Measurements from ENCODE around the gene KIF1C. TPM values are rescaled to one million over a fixed set of nuclear protein-coding genes. Genes with fewer than 3 reads are reported as not detected.
A peak's percentile ranks its signal among the peaks of the same experiment; 100 is the strongest.

The KIF1C gene
- total RNA-seq, 1 donor from 2014 or later, result 68.4 TPM

DNA sequence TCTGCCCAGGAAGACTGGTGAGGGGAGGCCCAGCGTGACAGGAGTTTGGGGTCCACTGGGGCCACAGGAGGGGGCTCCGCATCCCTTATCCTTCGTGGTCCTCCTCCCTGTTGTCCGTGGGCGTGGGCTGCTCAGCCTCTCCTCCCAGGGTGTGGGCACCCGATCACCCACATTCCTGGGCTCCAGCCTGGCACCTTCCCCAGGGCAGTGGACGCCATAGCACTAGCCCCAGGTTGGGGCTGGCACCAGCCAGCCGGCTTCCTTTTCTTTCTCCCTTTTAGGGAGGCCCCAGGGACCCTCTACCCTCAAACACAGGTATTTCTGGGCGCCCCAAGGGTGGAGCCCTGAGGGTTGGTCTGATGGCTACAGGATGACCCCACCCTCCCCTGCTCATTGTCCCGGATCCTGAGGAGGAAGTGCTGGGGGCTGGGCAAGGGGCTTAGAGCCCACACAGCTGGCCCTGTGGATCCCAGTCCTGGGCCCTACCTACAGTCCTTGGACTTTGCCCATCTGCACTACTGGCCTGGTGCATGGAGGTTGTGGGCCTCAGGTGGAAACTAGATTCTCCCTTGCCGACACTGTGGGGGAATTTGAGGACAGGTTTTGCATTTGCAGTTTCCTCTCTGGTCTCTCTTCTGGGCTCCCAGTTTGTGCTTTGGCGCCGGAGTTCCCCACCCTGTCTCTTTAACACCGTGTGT is 1.1 kb downstream of the KIF1C start:
- Mint-ChIP-seq H3K27me3 (ENCODE audit: insufficient read depth) (peaks cover 8% of the 10 kb centered on the region), H3K36me3 (ENCODE audit: low read depth) (peaks cover 24% of the 10 kb centered on the region), H3K27ac (peak overlapping the region; percentile 90), H3K4me1 (ENCODE audit: low read depth) (peaks cover 19% of the 10 kb centered on the region), H3K4me3 (peak overlapping the region; percentile 90), H3K9me3 (no peaks in the 10 kb centered on the region)
- intact Hi-C loops (cut with micrococcal nuclease), result loop anchor here (5.0 kb wide), 1 partner anchor 283 kb away; the partner anchor contains the start of gene RABEP1
- no peak for DNase-seq (ENCODE audit: low spot score)

GRCh38 chr17:4999430-5000093 is 1.8 kb downstream of the KIF1C start:
- Mint-ChIP-seq H3K36me3 (ENCODE audit: low read depth) (peaks cover 31% of the 10 kb centered on the region), H3K9me3 (no peaks in the 10 kb centered on the region), H3K4me3 (peak overlapping the region; percentile 90), H3K27me3 (ENCODE audit: insufficient read depth) (peaks cover 8% of the 10 kb centered on the region), H3K4me1 (ENCODE audit: low read depth) (peaks cover 19% of the 10 kb centered on the region), H3K27ac (peak overlapping the region; percentile 90)
- no peak for DNase-seq (ENCODE audit: low spot score)
- intact Hi-C loops (cut with micrococcal nuclease), result loop anchor here (5.0 kb wide), 1 partner anchor 283 kb away; the partner anchor contains the start of gene RABEP1

DNA sequence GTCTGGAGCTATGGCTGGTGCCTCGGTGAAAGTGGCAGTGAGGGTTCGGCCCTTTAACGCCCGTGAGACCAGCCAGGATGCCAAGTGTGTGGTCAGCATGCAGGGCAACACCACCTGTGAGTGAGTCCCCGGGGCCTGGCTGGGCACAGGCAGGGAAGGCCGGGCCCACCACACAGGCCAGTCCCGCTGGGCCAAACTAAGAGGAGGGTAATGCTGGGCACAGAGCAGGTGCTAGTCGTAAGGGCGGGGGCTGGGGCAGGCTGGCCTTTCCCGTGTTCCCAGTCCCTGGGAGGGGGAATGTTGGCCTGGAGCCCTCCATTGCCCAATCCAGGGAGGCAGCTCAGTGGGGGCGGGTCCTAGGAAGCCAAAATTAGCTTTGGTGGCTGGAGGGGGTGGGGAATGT is 2.5 kb downstream of the KIF1C start:
- Mint-ChIP-seq H3K36me3 (ENCODE audit: low read depth) (peaks cover 37% of the 10 kb centered on the region), H3K4me1 (ENCODE audit: low read depth) (peaks cover 15% of the 10 kb centered on the region), H3K9me3 (no peaks in the 10 kb centered on the region), H3K27ac (no peak overlapping the region), H3K27me3 (ENCODE audit: insufficient read depth) (peaks cover 5% of the 10 kb centered on the region), H3K4me3 (peak overlapping the region; percentile 90)
- no peak for DNase-seq (ENCODE audit: low spot score)
- intact Hi-C loops (cut with micrococcal nuclease), result no loop called here

DNA sequence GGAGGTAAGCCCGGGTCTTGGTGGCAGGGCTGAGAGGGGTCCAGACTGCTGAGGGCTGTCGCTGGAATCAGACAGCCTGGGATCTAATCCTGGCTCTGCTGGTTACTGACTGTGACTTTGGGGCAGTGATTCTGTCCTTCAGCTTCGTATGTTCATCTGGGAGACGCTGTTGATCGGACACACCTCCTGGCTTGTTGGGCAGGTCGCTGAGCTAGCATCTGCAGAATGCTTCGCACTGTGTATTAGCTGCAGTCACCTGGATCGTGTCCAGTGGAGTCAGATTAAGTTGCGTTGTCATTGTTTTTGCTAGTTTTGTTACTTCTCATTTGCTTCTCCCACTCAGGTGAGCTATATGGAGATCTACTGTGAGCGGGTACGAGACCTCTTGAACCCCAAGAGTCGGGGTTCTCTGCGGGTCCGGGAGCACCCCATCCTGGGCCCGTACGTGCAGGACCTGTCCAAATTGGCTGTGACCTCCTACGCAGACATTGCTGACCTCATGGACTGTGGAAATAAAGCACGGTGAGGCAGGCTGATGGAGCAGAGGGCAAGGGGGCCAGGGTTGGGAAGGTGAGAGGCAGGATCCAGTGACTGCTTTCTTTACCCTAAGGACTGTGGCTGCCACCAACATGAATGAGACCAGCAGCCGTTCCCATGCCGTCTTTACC is 4.5 kb downstream of the KIF1C start:
- DNase-seq (ENCODE audit: low spot score), result no peak
- peaks cover 14% of the 10 kb centered on the region for H3K4me1 Mint-ChIP-seq (ENCODE audit: low read depth)
- H3K27me3 Mint-ChIP-seq (ENCODE audit: insufficient read depth), result no peaks in the 10 kb centered on the region
- H3K4me3 Mint-ChIP-seq, result no peak overlapping the region
- H3K36me3 Mint-ChIP-seq (ENCODE audit: low read depth), result peaks cover 46% of the 10 kb centered on the region
- intact Hi-C loops (cut with micrococcal nuclease), result no loop called here
- H3K27ac Mint-ChIP-seq, result no peak overlapping the region
- H3K9me3 Mint-ChIP-seq, result no peaks in the 10 kb centered on the region

DNA sequence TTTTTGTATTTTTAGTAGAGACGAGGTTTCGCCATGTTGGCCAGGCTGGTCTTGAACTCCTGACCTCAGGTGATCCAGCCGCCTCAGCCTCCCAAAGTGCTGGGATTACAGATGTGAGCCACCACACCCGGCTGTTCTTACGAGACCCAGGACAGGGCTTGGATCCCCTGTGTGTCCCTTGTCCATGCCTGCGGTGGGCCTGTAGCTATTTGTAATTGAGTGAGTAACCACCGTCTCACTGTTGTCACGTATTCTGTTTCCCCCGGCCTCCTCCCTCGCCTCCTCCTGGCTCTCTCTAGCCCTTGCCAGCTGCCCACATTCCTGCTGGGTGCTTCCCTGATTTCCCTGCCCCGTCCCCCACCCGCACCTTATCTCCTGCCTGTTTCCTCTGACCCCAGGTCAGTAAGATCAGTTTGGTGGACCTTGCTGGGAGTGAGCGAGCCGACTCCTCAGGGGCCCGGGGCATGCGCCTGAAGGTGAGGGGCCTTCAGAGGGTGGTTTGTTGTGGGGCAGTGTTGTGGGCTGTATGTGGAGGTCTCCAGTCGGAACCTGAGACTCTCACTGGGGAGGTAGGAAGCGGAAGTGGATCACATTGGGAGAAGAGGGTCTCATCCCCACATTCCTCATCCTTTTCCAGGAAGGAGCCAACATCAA is 5.6 kb downstream of the KIF1C start:
- Mint-ChIP-seq H3K4me3 (no peak overlapping the region), H3K4me1 (ENCODE audit: low read depth) (peaks cover 14% of the 10 kb centered on the region), H3K27me3 (ENCODE audit: insufficient read depth) (no peaks in the 10 kb centered on the region), H3K36me3 (ENCODE audit: low read depth) (peaks cover 55% of the 10 kb centered on the region), H3K27ac (no peak overlapping the region), H3K9me3 (no peaks in the 10 kb centered on the region)
- intact Hi-C loops (cut with micrococcal nuclease), result no loop called here
- no peak for DNase-seq (ENCODE audit: low spot score)

DNA sequence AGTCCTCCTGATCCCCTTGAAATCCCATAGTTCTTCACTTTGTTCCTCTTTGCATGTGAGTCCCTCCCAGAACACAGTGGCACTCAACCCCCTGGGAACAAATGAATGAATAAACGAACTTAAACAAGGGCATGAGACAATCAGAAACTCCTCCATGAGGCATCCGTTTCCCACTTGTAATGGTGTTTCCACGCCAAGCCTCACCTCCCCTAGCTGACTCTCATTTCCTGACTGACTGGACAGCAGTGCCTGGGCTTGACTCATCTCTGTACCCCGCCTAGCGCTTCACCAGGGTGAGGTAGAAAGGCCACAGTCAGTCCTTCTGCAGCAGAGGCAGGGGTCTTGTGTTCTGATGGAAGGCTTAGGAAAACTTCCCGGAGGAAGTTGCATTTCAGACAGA is 14.2 kb downstream of the KIF1C start:
- peaks cover 49% of the 10 kb centered on the region for H3K36me3 Mint-ChIP-seq (ENCODE audit: low read depth)
- peak overlapping the region; percentile 41 for H3K4me3 Mint-ChIP-seq

DNA sequence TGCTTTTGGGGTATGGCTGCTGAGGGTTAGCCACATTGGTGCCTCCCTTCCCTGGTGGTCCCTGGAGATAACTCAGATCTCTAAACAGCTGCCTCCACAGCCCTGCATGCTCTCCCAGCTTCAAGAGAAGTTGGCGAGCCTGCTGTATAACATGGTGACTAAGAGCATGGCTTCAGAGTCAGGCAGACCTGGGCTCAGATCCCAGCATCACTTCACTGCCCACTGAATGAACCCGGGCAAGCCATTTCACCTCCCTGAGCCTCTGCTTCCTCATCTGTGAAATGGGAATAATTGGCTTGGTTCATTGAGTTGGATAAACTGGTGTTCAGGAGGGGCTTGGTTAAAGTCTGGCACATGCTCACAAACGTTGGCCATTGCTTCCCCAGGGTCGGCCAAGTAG is 16.6 kb downstream of the KIF1C start:
- intact Hi-C loops (cut with micrococcal nuclease), result no loop called here
- DNase-seq (ENCODE audit: low spot score), result no peak
- no peaks in the 10 kb centered on the region for H3K27me3 Mint-ChIP-seq (ENCODE audit: insufficient read depth)
- H3K4me1 Mint-ChIP-seq (ENCODE audit: low read depth), result peaks cover 36% of the 10 kb centered on the region
- H3K9me3 Mint-ChIP-seq, result no peaks in the 10 kb centered on the region
- H3K4me3 Mint-ChIP-seq, result no peak overlapping the region
- H3K27ac Mint-ChIP-seq, result no peak overlapping the region
- H3K36me3 Mint-ChIP-seq (ENCODE audit: low read depth), result peaks cover 37% of the 10 kb centered on the region

More for the DNA sequence above, 14.2 kb downstream of the KIF1C start:
- peak overlapping the region; percentile 87 for H3K27ac Mint-ChIP-seq
- no peak for DNase-seq (ENCODE audit: low spot score)
- peaks cover 27% of the 10 kb centered on the region for H3K4me1 Mint-ChIP-seq (ENCODE audit: low read depth)
- H3K27me3 Mint-ChIP-seq (ENCODE audit: insufficient read depth), result no peaks in the 10 kb centered on the region
- no peaks in the 10 kb centered on the region for H3K9me3 Mint-ChIP-seq
- intact Hi-C loops (cut with micrococcal nuclease), result no loop called here

DNA sequence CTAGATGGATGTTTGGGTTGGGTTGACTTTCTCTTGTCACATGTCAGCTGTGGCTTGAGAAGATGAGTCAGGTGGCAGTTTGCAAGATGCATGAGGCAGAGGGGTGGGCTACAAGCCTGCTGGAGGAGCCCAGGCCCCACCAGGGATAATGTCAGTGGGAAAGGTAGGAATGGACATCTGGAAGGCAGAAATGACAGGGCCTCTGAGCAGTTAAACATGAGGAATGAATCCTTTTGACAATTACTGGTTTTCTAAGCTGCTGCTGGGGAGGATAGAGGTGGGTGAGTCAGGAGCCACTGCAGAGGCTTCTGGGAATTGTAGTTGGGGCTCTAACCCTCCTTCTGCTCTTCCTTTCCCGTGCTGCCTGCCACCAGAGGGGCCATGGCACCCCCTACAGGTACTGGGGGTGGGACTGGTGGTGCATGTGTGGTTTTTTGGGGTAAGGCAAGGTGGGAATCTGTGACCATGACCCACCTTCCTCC is 21.8 kb downstream of the KIF1C start:
- Mint-ChIP-seq H3K4me3 (no peak overlapping the region), H3K9me3 (no peaks in the 10 kb centered on the region), H3K27ac (peak overlapping the region; percentile 80), H3K4me1 (ENCODE audit: low read depth) (peaks cover 24% of the 10 kb centered on the region), H3K36me3 (ENCODE audit: low read depth) (peaks cover 42% of the 10 kb centered on the region), H3K27me3 (ENCODE audit: insufficient read depth) (no peaks in the 10 kb centered on the region)
- intact Hi-C loops (cut with micrococcal nuclease), result no loop called here
- no peak for DNase-seq (ENCODE audit: low spot score)

DNA sequence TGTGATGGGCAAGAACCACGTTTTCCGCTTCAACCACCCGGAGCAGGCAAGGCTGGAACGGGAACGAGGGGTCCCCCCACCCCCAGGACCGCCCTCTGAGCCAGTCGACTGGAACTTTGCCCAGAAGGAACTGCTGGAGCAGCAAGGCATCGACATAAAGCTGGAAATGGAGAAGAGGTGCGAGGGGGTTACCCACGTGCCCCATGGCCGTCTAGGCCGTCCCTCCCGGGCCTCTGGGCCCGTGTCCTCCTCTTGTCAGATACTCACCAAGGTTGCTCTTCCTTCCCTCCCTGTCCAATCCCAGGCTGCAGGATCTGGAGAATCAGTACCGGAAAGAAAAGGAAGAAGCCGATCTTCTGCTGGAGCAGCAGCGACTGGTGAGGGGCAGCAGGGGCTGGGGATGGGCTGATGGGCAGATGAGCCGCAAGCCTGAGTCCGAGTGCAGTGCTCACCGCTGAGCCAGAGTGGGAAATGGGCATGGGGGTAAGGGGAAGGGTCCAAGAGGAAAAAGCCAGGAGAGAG is 22.8 kb downstream of the KIF1C start:
- peaks cover 45% of the 10 kb centered on the region for H3K36me3 Mint-ChIP-seq (ENCODE audit: low read depth)
- H3K9me3 Mint-ChIP-seq, result no peaks in the 10 kb centered on the region
- no peak for DNase-seq (ENCODE audit: low spot score)
- H3K4me1 Mint-ChIP-seq (ENCODE audit: low read depth), result peaks cover 26% of the 10 kb centered on the region
- intact Hi-C loops (cut with micrococcal nuclease), result no loop called here
- no peak overlapping the region for H3K27ac Mint-ChIP-seq
- no peaks in the 10 kb centered on the region for H3K27me3 Mint-ChIP-seq (ENCODE audit: insufficient read depth)
- no peak overlapping the region for H3K4me3 Mint-ChIP-seq

DNA sequence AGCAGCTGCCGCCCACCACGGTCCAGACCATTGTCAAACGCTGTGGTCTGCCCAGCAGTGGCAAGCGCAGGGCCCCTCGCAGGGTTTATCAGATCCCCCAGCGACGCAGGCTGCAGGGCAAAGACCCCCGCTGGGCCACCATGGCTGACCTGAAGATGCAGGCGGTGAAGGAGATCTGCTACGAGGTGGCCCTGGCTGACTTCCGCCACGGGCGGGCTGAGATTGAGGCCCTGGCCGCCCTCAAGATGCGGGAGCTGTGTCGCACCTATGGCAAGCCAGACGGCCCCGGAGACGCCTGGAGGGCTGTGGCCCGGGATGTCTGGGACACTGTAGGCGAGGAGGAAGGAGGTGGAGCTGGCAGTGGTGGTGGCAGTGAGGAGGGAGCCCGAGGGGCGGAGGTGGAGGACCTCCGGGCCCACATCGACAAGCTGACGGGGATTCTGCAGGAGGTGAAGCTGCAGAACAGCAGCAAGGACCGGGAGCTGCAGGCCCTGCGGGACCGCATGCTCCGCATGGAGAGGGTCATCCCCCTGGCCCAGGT is 24.5 kb downstream of the KIF1C start:
- peaks cover 39% of the 10 kb centered on the region for H3K36me3 Mint-ChIP-seq (ENCODE audit: low read depth)
- H3K27ac Mint-ChIP-seq, result no peak overlapping the region
- intact Hi-C loops (cut with micrococcal nuclease), result no loop called here
- peaks cover 20% of the 10 kb centered on the region for H3K4me1 Mint-ChIP-seq (ENCODE audit: low read depth)
- DNase-seq (ENCODE audit: low spot score), result no peak
- H3K4me3 Mint-ChIP-seq, result no peak overlapping the region
- no peaks in the 10 kb centered on the region for H3K27me3 Mint-ChIP-seq (ENCODE audit: insufficient read depth)
- no peaks in the 10 kb centered on the region for H3K9me3 Mint-ChIP-seq

DNA sequence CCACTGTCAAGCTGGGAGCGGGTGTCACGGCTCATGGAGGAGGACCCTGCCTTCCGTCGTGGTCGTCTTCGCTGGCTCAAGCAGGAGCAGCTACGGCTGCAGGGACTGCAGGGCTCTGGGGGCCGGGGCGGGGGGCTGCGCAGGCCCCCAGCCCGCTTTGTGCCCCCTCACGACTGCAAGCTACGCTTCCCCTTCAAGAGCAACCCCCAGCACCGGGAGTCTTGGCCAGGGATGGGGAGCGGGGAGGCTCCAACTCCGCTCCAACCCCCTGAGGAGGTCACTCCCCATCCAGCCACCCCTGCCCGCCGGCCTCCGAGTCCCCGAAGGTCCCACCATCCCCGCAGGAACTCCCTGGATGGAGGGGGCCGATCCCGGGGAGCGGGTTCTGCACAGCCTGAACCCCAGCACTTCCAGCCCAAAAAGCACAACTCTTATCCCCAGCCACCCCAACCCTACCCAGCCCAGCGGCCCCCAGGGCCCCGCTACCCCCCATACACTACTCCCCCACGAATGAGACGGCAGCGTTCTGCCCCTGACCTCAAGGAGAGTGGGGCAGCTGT is 25.9 kb downstream of the KIF1C start:
- H3K9me3 Mint-ChIP-seq, result no peaks in the 10 kb centered on the region
- intact Hi-C loops (cut with micrococcal nuclease), result no loop called here
- H3K4me1 Mint-ChIP-seq (ENCODE audit: low read depth), result peaks cover 20% of the 10 kb centered on the region
- no peaks in the 10 kb centered on the region for H3K27me3 Mint-ChIP-seq (ENCODE audit: insufficient read depth)
- no peak overlapping the region for H3K4me3 Mint-ChIP-seq
- H3K36me3 Mint-ChIP-seq (ENCODE audit: low read depth), result peaks cover 42% of the 10 kb centered on the region
- no peak overlapping the region for H3K27ac Mint-ChIP-seq
- no peak for DNase-seq (ENCODE audit: low spot score)

- DNase-seq (ENCODE audit: low spot score), result no peak
- H3K27me3 Mint-ChIP-seq (ENCODE audit: insufficient read depth), result no peaks in the 10 kb centered on the region
- intact Hi-C loops (cut with micrococcal nuclease), result no loop called here
- H3K4me1 Mint-ChIP-seq (ENCODE audit: low read depth), result peaks cover 11% of the 10 kb centered on the region
- H3K4me3 Mint-ChIP-seq, result no peak overlapping the region
- H3K36me3 Mint-ChIP-seq (ENCODE audit: low read depth), result peaks cover 38% of the 10 kb centered on the region
- no peak overlapping the region for H3K27ac Mint-ChIP-seq
- H3K9me3 Mint-ChIP-seq, result no peaks in the 10 kb centered on the region
Measured at GRCh38 chr17:5024604-5025003, 26.9 kb downstream of the KIF1C start.
